NCI-H146 treated with DMSO at 0.1 percent for 48 hours (cell line): Measurements from ENCODE around the gene PFKL.

Experiments used
- DNase-seq: peaks from one replicate; lab custom pipeline; 2025; ENCODE audit not compliant: unreplicated experiment; lab: John Stamatoyannopoulos, UW

PFKL gene

GRCh38 chr21:44299458-44300261 is at the start of gene PFKL:
TSS of gene PFKL (plus strand) at chr21:44300053. CDS start at chr21:44300106, 53 bp downstream.
- peak; percentile 6 for DNase-seq

- no peak for DNase-seq
Observed at GRCh38 chr21:44253832-44254710, 45.8 kb upstream of the PFKL start.

DNA sequence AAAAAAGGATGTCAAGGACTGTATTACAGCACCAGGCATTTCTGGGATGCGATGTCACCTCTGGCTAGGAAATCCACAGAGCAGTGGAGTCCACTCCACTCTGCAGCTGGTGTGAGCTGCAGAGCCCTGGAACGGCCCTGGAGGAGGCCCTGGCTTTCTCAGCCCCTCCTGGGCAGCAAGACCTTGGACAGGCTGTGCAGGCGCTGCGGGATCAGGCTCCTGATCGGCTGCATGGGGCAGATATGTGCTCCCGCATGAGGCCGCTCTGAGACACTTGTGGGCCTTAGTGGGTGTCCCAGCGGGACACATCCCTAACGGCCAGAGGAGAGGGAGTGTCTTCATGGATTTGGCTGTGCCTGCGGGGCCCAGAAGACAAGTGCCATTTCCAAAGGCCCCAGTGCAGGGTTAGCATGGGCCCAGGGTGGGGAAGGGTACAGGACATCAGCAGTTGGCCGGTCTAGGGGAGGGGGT is 44.3 kb upstream of the PFKL start:
- no peak for DNase-seq

- no peak for DNase-seq
Observed at GRCh38 chr21:44258056-44258725, 41.7 kb upstream of the PFKL start.

DNA sequence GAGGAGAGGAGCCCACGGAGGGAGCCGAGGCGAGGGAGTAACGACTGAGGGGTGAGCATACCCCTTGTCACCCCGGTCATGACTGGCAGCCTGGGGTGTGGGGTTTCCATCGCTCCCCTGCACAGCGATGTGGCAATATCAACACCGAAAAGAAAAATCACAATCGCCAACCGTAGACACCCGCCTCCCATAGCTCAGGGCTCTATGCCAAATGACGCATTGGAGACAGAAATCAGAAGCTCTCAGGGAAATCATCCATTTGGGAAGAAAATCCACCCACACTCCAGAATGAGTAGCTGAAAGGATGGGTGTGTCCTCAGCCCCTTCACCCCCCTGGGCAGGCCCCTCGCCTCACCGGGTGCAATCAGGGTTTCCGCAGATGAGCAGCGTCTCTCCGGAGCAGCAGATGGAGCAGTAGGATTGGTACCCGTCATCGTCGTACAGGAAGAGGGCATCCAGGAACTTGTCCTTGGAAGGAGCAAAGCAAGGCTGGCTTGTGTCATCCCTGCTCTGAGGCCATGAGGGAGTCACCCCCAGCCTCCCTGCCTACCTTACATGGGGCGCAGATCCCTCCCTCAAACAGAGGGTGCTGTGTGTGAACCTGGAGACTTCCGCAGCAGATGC is 40.7 kb upstream of the PFKL start:
- DNase-seq, result no peak

DNA sequence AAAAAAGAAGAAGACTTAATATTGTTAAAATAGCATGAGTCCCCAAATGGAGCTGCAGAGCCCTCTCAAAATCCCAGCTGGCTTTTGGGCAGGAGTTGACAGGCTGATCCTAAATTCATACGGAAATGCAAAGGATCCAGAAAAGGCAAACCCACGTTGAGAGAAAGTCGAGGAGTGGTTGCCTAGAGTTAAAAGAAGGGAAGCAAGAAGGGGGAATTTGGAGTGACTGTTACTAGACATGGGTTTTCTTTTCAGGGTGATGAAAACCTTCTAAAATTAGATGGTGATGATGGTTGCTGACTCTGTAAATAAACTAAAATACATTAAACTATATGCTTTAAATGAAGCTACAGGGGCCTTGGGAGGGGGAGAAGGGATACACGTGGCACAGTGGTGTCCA is 39.8 kb upstream of the PFKL start:
- no peak for DNase-seq

DNA sequence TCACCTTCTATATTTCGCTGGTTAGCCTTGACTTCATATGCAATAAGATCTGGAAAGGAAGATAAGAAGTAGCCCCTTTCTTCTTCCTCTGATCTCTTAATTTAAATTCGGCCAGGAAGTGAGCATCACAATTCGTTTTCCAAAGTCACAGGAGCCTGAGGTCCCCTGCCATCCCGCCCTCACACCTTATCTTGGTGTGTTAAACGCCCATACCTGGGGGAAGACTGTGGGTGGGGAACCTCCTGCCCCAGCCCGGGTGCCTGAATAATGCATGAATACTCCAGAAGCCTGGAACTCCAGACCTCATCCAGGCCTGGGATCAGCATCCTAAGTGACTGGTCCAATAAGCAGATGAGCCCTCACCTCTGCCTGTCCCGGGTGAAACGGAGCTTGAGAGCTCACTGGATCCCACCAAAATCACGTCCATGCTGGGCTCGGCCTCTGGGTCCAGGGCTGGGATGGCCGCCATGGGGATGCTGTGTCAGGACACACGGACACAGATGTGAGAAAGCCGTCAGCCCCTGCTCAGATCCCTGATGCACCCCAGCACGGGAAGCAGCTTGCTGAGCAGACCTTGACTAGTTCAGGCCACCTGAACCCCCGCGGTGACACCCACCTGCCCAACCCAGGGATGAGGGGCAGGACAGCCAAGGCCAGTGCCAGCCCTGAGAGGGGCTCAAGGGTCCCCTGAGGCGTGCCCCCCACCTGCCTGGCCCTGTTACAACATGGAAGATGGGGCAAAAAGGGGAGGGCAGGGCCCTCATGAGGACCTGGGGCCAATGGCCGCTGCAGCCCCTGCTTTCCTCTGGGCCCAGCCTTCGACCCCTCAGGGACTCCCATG is 38.8 kb upstream of the PFKL start:
- DNase-seq, result no peak

DNA sequence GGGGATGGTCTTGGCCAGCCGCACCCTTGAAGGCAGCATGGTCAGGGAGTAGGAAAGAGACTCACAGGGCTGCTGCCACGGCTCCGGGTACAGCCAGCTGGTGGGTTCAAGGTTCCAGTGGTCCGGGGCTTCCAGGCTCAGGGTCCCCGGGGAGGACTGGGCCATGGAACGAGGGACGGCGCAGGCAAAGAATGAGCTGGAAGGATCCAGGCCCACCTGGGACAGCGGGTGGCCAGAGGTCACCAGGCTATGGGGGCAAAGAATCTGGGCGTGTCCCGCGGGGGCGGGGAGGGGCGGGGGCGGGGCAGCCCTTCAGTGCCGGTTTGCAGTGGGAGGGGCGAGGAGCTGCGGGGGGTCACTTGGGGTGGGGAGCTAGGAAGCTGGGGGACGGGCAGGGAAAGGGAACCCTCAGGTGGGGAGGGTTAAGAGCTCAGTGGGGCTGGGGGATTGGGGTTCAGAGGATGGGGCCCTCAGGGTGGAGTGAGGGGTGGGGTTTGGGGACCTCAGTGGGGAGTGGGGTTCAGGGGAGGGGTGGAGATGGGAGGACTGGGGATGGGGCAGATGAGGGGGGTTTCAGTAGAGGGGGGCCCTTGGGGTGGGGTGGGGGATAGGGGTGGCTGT is 38.1 kb upstream of the PFKL start, which contains the start of gene DNMT3L:
TSS of gene DNMT3L (minus strand) at position 223 of the 621 bp plus-strand sequence. CDS start 638 bp downstream, outside the sequence.
- DNase-seq, result no peak

DNA sequence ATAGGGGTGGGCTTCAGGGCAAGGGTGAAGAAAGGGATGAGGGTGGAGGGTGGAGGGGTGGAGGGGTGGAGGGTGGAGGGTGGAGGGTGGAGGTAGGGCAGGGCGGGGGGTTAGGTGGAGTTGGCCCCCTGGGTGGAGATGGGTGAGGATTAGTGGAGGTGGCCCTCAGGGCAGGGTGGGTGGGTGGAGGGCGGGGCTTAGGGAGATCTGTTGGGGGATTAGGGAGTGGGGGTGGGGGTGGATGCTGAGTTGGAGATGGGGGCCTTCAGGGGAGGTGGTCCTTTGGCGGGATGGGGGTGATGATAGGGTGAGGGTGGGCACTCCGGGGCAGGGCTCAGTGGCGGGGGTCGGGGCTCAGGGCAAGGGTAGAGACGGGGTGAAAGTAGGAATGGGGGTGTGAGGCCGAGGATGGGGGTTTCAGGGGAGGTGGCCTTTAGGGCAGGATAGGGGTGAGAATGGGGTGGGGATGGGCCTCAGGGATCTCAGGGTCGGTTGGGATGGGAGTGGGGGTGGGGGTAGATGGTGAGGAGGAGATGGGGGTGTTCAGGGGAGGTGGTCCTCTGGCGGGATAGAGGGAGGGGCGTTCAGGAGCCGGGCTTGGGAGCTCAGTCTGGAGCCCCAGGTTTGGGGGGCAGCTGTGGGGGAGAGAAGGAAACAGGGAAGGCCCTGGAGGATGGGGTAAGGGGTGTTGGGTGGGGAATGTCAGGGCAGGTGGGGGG is 37.4 kb upstream of the PFKL start:
- no peak for DNase-seq

DNA sequence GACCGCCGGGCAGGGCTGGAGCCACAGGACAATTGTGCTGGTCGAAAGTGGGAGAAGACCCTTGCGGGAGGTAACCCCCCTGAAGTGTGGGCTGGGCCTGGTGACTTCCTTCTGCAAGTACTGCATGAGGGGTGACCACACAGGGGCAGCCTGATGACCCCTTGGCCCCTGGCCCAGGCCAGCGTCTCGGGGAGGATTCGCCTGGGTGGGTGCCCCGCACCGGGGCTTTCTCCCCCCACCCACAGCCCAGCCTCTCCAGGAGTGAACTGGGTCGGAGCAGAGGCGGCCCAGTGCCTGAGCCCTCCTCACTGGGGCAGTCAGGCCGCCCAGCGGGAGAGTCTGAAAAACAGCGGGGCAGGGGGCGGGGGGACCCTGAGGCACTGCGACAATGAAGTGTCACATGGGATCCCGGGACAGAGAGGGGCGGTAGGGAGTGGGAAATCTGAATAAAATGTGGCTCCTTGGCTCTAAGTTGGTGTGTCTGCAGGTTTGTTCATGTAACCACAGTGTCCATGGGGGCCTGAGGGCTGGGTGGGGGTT is 36.6 kb upstream of the PFKL start:
- DNase-seq, result no peak

DNA sequence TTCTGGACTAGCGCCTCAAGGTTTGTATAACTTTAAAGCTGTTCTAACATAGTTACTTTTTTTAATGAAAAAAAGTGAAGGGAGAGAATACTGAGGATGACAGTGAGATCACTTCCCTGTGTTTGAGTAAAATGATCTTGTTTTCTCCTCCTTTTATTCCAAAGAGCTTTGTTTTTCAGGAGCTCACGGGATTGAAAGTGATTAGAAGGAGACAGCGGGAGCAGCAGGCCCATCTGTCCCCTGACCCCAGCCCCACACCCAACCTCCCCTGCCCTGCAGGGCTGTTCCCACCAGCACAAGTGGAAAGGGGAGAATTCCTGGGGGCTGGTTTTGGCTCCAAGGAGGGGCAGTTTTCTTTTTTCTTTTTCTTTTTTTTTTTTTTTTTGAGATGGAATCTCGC is 36.1 kb upstream of the PFKL start:
- DNase-seq, result no peak

DNA sequence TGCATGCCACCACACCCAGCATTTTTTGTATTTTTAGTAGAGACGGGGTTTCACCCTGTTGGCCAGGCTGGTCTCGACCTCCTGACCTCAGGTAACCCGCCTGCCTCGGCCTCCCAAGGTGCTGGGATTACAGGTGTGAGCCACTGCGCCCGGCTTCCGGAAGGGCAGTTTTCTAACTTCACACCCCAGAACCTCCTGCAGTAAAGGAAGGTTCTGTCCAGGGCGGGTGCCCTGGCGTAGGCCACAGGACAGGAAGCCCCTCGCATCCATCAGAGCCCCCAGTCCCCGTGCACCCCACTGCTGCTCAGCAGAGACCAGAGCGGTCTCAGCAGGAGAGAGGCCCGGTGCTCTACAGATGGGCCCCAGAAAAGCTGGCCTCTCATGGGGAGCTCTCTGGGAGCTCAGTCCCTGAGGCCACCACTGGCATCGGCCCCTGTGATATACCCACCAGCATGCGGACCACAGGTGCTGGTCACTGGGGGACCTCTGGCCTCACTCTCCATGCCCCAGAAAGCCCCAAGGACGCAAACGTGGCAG is 34.1 kb upstream of the PFKL start:
- DNase-seq, result no peak

DNA sequence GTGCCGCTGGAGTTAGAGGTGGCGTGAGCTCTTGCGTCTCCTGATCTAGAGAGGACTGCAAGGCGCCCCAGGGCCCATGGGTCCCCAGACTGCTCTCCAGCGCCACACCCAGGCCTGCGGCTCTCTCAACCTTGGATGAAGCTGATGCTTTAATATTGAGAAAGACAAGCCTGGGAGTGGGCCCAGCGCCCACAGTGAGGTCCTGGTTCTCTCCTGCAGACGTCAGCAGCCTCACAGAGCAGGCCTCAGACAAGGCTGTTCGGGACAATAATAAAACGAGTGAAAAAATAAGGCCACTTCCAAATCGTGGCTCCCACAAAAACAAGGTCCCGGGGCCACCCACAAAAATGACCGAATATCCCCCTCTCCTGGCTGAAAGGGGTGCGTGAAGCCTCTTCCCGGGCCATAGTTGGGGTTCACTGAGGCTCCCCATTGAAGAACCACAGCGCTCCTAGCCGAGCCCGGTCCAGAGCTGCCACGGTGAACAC is 32.2 kb upstream of the PFKL start:
- DNase-seq, result no peak

GRCh38 chr21:44269090-44269489 is 30.8 kb upstream of the PFKL start:
- no peak for DNase-seq

DNA sequence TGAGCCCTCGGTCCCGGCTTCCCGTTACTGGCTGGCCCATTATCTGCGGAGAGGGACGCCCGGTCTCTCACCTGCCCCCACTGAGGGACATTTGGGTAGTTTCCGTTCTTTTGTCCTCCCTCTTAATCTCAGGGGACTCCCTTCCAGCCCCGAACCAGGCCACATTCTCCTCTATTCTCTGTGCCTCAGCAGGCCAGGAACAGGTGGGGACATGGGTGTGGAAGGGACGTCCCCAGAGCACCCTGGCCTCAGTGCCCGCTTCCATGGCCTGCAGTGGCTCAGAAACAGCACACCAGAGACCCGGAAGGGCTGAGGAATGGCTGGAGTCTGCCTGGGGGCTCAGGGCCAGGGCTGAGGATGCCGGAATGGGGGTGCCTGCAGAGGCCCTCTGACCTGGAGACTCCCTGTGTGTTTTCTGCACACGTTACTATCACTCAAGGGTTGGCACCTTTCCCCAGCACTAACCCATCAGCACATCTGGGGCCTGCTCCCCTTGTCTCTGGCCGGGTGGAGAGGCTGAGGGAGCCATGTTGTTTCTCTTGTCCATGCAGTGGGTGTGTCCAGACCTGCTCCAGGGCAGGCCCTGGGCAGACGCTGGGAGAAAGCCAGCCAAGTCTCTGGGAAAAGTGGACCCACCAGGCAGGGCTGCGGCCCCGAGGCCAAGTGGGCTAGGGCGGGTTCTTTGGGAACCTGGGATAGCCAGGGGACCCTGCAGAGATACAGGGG is 28.1 kb upstream of the PFKL start:
- DNase-seq, result no peak

DNA sequence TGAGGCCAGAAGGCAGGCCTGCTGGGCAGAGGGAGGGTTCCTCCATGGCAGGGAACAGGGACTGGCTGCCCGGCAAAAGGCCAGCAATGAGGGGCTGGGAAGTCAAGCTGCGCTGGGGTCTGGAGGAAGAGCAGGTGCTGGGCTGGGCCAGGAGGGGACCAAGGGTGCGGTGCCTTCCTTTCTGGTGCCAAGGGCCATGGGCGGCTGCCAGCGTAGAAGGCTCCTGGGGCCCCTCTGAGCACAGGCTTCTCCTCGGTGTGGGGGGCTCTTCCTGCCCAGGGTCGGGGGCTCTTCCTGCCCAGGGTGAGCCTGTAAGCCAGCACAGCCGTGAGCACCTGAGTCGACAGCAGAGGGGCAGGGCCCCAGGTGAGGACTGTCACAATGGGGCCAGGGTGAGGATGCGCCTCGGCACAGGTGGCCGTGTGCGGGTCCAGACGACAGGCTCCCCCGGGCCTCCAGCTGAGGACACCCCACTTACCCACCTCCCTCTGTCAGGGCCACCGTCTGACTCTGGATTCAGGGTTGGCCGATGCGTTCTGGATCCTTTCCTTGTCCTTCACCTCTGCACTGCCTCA is 27.5 kb upstream of the PFKL start:
- DNase-seq, result no peak

DNA sequence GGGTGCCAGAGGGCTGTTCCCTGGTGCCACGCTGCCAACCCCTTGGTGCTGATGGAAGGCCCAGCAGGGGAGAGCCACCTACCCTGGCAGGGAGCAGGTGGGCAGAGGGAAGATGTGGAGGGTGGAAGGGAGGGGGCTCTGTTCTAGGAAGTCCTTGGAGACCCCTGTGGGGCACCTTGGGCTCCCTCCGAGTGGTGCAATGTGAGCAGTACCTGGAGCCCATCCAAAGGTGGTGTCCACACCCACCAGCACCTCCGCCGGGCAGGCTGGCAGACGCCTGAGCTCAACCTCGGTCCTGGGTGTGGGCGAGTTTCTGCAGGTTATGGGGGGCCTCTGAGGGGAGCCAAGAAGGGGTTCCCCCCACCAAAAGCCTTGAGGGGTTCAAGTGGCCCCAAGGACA is 26.8 kb upstream of the PFKL start:
- DNase-seq, result no peak
